Cardiac septum (tissue), 1 donor: ENCODE data around the gene CXXC5. TPM values are rescaled to one million over a fixed set of nuclear protein-coding genes. Genes with fewer than 3 reads are reported as not detected.
"Not testable (repeated sequence)": the region's sequence is repeated elsewhere in the genome, so short reads cannot be mapped to it uniquely, and the experiment has no call there.

Experiments
- DNase-seq: peaks from one replicate; pipeline ENCODE4 v3.0.0-alpha.2; 2020; ENCODE audit warnings: low spot score
- intact Hi-C: fragments of 100-400 bp; cut with DNase I; formaldehyde crosslinking; loops from one replicate; pipeline ENCODE4 v1.14.0; 2022
- long read RNA-seq: library from polyadenylated mRNA; unstranded; transcript quantifications from one replicate; pipeline ENCODE4 v2.0.0, GENCODE V29; 2021
- total RNA-seq: library from RNA; stranded (reverse); fragmentation: NEBNext Ultra II Directional; extraction: Animal tissue kit (Norgen Biotek cat#: 25700); gene quantifications from one replicate; pipeline ENCODE4 v1.2.1, GENCODE V29; 2021
- donor health status: DM: no; HTN: no; CAD: no.

CXXC5 gene
- total RNA-seq: 49.3 TPM
- long read RNA-seq, transcript CXXC5-211 (3 exons, 1,892 nt): minor isoform, 26 of 199 reads
- long read RNA-seq, transcript CXXC5-201 (3 exons, 2,658 nt): major isoform, 138 of 199 reads
- long read RNA-seq, partial matches to known transcripts: 5 of 199 reads
- long read RNA-seq, other reads (novel, unspliced or antisense): 30 of 199 reads

GRCh38 chr5:139648205-139649081 lies at the start of gene CXXC5:
Gene CXXC5, plus strand, starts transcription at chr5:139648349. Its CDS starts 32,175 bp downstream, at chr5:139680524.
- intact Hi-C loops: no loop called here
- peak; percentile 92 for DNase-seq

GRCh38 chr5:139598601-139598965 lies 49.6 kb upstream of the CXXC5 start:
- DNase-seq, intact Hi-C loops: not testable (repeated sequence)

- DNase-seq: no peak
- intact Hi-C loops: no loop called here
Measured at GRCh38 chr5:139600336-139600949, 47.7 kb upstream of the CXXC5 start.

- intact Hi-C loops: no loop called here
- no peak for DNase-seq
Measured at GRCh38 chr5:139601429-139601828, 46.7 kb upstream of the CXXC5 start.

- intact Hi-C loops: not testable (repeated sequence)
Measured at GRCh38 chr5:139601948-139602347, 46.2 kb upstream of the CXXC5 start.

GRCh38 chr5:139605887-139606286 lies 42.3 kb upstream of the CXXC5 start:
- DNase-seq: no peak
- intact Hi-C loops: no loop called here

More at GRCh38 chr5:139601948-139602347, 46.2 kb upstream of the CXXC5 start:
- DNase-seq: not testable (repeated sequence)

- intact Hi-C loops: no loop called here
Measured at GRCh38 chr5:139611703-139612584, 36.2 kb upstream of the CXXC5 start.

GRCh38 chr5:139619861-139620260 lies 28.3 kb upstream of the CXXC5 start:
- DNase-seq: no peak
- intact Hi-C loops: no loop called here

More at GRCh38 chr5:139611703-139612584, 36.2 kb upstream of the CXXC5 start:
- no peak for DNase-seq

- intact Hi-C loops: not testable (repeated sequence)
- peak; percentile 35 for DNase-seq
Measured at GRCh38 chr5:139625398-139625797, 22.8 kb upstream of the CXXC5 start.

- DNase-seq: no peak
- intact Hi-C loops: no loop called here
Measured at GRCh38 chr5:139630855-139631254, 17.3 kb upstream of the CXXC5 start.

- intact Hi-C loops: no loop called here
- no peak for DNase-seq
Measured at GRCh38 chr5:139631520-139632165, 16.5 kb upstream of the CXXC5 start.

- intact Hi-C loops: loop anchor here (1.0 kb wide), 1 partner anchor 132 kb away; no protein-coding TSS in a partner anchor
- peak; percentile 88 for DNase-seq
Measured at GRCh38 chr5:139633295-139634027, 14.7 kb upstream of the CXXC5 start.

- intact Hi-C loops: no loop called here
- peak; percentile 36 for DNase-seq
Measured at GRCh38 chr5:139634028-139634325, 14.2 kb upstream of the CXXC5 start.

GRCh38 chr5:139634541-139634940 lies 13.6 kb upstream of the CXXC5 start:
- intact Hi-C loops: no loop called here
- DNase-seq: peak; percentile 46

GRCh38 chr5:139635191-139635590 lies 13.0 kb upstream of the CXXC5 start:
- intact Hi-C loops: loop anchor here (1.0 kb wide), 1 partner anchor 54 kb away; no protein-coding TSS in a partner anchor
- DNase-seq: peak; percentile 19

GRCh38 chr5:139635606-139636206 lies 12.4 kb upstream of the CXXC5 start:
- intact Hi-C loops: loop anchor here (1.0 kb wide), 1 partner anchor 54 kb away; no protein-coding TSS in a partner anchor
- peak; percentile 92 for DNase-seq

GRCh38 chr5:139636207-139636792 lies 11.8 kb upstream of the CXXC5 start:
- intact Hi-C loops: no loop called here

GRCh38 chr5:139636975-139637408 lies 11.2 kb upstream of the CXXC5 start:
- intact Hi-C loops: no loop called here
- no peak for DNase-seq

More at GRCh38 chr5:139636207-139636792, 11.8 kb upstream of the CXXC5 start:
- DNase-seq: peak; percentile 51
